ENCODE measurements around the gene CD59. TPM values are rescaled to one million over a fixed set of nuclear protein-coding genes. Genes with fewer than 3 reads are reported as not detected.

CD59 gene
- polyA plus RNA-seq, 3 donors = 3.7 to 34.9 (median 21.1) TPM

DNA sequence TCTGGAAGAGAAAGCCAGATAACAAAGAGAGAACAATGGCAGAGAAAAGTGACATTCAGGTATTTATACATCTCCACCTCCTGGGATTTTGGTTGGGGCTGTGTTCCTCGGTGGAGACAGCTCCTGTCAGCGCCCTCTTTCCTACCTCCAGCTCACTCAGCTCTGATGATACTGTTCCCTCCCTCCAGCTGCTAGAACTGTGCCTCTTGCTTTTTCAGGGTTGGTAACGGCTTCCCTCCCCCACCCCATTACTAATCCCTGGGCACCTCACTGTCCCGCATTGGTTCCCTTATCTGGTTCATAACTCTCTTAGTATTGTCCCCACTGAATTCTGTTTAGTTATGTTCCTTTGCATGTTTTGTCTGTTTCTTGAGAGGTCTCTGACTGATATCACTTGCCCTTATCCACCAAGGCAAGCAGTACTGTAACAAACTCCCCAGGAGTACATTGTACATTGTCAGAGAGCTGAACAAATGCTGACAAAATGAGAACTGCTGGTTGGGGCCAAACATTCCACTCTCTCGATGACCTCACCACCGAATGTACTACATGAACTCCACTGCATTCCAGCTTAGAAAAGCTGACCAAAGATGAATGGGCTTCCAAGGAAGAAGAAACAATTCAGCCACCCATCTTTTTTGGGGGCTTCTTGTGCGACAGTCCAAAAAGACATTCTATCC is 43.8 kb upstream of the CD59 start:
- 96% methylated on average over 4 of the region's 7 CpGs for WGBS (ENCODE audit: insufficient coverage)
- Mint-ChIP-seq H3K27ac (no peak overlapping the region), H3K9me3 (peaks cover 0 to 6% (median 2%) of the 10 kb centered on the region in 7 donors), H3K27me3 (ENCODE audit: low read depth in 3 of 3) (peaks cover 25 to 42% (median 35%) of the 10 kb centered on the region in 3 donors), H3K36me3 (peaks cover 0 to 3% of the 10 kb centered on the region in 2 donors), H3K4me1 (peaks cover 4% of the 10 kb centered on the region), H3K4me3 (no peak overlapping the region)
- Histone ChIP-seq H3K4me2 (replicated peaks; ENCODE audit: extremely low read depth, low read length, poor library complexity, severe bottlenecking) (no peak overlapping the region), H3K4me3 (replicated peaks in 1 of 3; ENCODE audit: low read depth in 2 of 3, low read length in 3 of 3) (no peak overlapping the region), H3K79me2 (ENCODE audit: insufficient read depth, low read length) (no peaks in the 10 kb centered on the region), H3K36me3 (replicated peaks in 1 of 2; ENCODE audit: control insufficient read depth in 1 of 2, insufficient read depth in 2 of 2, low read length in 2 of 2) (no peaks in the 10 kb centered on the region), H3K9ac (ENCODE audit: insufficient read depth, low read length, poor library complexity, severe bottlenecking) (no peak overlapping the region), H2AFZ (ENCODE audit: insufficient read depth, low read depth, low read length, poor library complexity, severe bottlenecking) (no peak overlapping the region), H3K27me3 (ENCODE audit: control insufficient read depth in 2 of 2, insufficient read depth in 2 of 2, low read length in 2 of 2) (peaks cover 17 to 44% of the 10 kb centered on the region in 2 donors), H3K9me3 (replicated peaks in 1 of 2; ENCODE audit: control insufficient read depth in 1 of 2, insufficient read depth in 1 of 2, low read length in 2 of 2) (no peaks in the 10 kb centered on the region), H4K20me1 (ENCODE audit: insufficient read depth, low read length) (no peaks in the 10 kb centered on the region), H3K4me1 (ENCODE audit: control insufficient read depth in 1 of 2, insufficient read depth in 2 of 2, low read length in 2 of 2) (peaks cover 3% of the 10 kb centered on the region in 2 donors), H3K27ac (ENCODE audit: low read depth in 1 of 2, low read length in 2 of 2) (no peak overlapping the region)
- no peak for DNase-seq
- TF ChIP-seq, protein P1, sequence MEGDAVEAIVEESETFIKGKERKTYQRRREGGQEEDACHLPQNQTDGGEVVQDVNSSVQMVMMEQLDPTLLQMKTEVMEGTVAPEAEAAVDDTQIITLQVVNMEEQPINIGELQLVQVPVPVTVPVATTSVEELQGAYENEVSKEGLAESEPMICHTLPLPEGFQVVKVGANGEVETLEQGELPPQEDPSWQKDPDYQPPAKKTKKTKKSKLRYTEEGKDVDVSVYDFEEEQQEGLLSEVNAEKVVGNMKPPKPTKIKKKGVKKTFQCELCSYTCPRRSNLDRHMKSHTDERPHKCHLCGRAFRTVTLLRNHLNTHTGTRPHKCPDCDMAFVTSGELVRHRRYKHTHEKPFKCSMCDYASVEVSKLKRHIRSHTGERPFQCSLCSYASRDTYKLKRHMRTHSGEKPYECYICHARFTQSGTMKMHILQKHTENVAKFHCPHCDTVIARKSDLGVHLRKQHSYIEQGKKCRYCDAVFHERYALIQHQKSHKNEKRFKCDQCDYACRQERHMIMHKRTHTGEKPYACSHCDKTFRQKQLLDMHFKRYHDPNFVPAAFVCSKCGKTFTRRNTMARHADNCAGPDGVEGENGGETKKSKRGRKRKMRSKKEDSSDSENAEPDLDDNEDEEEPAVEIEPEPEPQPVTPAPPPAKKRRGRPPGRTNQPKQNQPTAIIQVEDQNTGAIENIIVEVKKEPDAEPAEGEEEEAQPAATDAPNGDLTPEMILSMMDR (IDR thresholded peaks at IDR 0.05) = no peak
- intact Hi-C loops (cut with micrococcal nuclease) = no loop called here

DNA sequence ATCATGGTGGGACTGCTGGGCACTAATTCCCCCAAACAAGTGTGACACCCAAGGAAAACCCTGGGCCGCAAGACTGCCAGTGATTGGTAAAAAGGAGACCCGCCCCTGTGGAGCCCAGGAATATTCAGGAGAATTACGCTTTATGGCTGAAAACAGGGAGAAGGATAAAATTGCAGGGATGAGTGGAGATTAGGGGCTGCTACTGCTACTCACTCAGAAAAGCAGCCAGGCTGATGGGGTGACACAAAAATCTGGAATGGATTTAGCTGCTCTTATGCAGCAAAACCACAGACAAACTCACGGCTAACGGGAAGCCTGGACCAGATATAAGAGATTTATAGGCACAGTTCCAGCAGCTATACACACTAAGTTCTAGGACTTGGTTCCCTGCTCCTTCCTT is 42.5 kb upstream of the CD59 start:
- Histone ChIP-seq H2AFZ (ENCODE audit: insufficient read depth, low read depth, low read length, poor library complexity, severe bottlenecking) (no peak overlapping the region), H3K27me3 (ENCODE audit: control insufficient read depth in 2 of 2, insufficient read depth in 2 of 2, low read length in 2 of 2) (peaks cover 18 to 47% of the 10 kb centered on the region in 2 donors), H3K79me2 (ENCODE audit: insufficient read depth, low read length) (peaks cover 6% of the 10 kb centered on the region), H3K27ac (ENCODE audit: low read depth in 1 of 2, low read length in 2 of 2) (no peak overlapping the region), H4K20me1 (ENCODE audit: insufficient read depth, low read length) (no peaks in the 10 kb centered on the region), H3K4me1 (ENCODE audit: control insufficient read depth in 1 of 2, insufficient read depth in 2 of 2, low read length in 2 of 2) (peaks cover 7 to 10% of the 10 kb centered on the region in 2 donors), H3K4me3 (replicated peaks in 1 of 3; ENCODE audit: low read depth in 2 of 3, low read length in 3 of 3) (no peak overlapping the region), H3K4me2 (replicated peaks; ENCODE audit: extremely low read depth, low read length, poor library complexity, severe bottlenecking) (no peak overlapping the region), H3K9ac (ENCODE audit: insufficient read depth, low read length, poor library complexity, severe bottlenecking) (no peak overlapping the region), H3K9me3 (replicated peaks in 1 of 2; ENCODE audit: control insufficient read depth in 1 of 2, insufficient read depth in 1 of 2, low read length in 2 of 2) (no peaks in the 10 kb centered on the region), H3K36me3 (replicated peaks in 1 of 2; ENCODE audit: control insufficient read depth in 1 of 2, insufficient read depth in 2 of 2, low read length in 2 of 2) (no peaks in the 10 kb centered on the region)
- Mint-ChIP-seq H3K27ac (no peak overlapping the region), H3K27me3 (ENCODE audit: low read depth in 3 of 3) (peaks cover 30 to 45% (median 39%) of the 10 kb centered on the region in 3 donors), H3K4me3 (peak overlapping the region in 1 of 2 donors; percentile 59), H3K9me3 (peaks cover 0 to 6% (median 3%) of the 10 kb centered on the region in 7 donors), H3K4me1 (peaks cover 9% of the 10 kb centered on the region), H3K36me3 (peaks cover 0 to 3% of the 10 kb centered on the region in 2 donors)
- TF ChIP-seq, protein P1 (IDR thresholded peaks at IDR 0.05) = no peak
- WGBS (ENCODE audit: insufficient coverage) = 61% methylated on average over 5 of the region's 5 CpGs
- no peak for DNase-seq
- intact Hi-C loops (cut with micrococcal nuclease) = no loop called here

Measured in CD14-positive monocyte (primary cell).